Endothelial cell of coronary artery (primary cell): ENCODE data around the gene MUC4. TPM values are rescaled to one million over a fixed set of nuclear protein-coding genes. Genes with fewer than 3 reads are reported as not detected.

ENCODE experiments used
- total RNA-seq: library from RNA; depleted of rRNA; stranded (reverse); fragments of >200 nt; gene quantifications from 2 replicates; pipeline ENCODE4 v1.2.3, GENCODE V29; 2014

The MUC4 gene
- total RNA-seq, result under 0.01 and 0.09 TPM in 2 replicates

DNA sequence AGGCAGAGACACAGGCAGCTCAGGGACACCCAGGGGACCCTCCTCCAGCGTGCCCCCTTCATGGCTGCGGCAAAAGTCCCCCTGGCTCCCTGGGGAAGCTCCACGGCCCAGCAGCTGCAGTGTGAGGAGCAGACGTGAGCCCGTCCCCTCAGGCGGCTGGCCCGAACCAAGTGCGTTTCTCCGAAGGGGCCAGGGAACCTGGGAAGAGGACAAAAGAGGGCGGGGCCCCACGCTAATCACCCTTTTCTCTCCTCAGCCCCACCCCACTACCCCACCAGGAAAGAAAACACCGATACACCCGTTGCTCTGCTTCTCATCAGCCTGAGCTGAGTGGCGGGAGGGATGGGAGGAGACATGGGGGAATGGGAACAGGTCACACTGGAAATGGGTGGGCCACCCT is at the start of gene MUC4:
Gene MUC4 (minus strand): TSS at position 174 of the 400 bp plus-strand sequence. CDS start 112 bp downstream, at position 62.

DNA sequence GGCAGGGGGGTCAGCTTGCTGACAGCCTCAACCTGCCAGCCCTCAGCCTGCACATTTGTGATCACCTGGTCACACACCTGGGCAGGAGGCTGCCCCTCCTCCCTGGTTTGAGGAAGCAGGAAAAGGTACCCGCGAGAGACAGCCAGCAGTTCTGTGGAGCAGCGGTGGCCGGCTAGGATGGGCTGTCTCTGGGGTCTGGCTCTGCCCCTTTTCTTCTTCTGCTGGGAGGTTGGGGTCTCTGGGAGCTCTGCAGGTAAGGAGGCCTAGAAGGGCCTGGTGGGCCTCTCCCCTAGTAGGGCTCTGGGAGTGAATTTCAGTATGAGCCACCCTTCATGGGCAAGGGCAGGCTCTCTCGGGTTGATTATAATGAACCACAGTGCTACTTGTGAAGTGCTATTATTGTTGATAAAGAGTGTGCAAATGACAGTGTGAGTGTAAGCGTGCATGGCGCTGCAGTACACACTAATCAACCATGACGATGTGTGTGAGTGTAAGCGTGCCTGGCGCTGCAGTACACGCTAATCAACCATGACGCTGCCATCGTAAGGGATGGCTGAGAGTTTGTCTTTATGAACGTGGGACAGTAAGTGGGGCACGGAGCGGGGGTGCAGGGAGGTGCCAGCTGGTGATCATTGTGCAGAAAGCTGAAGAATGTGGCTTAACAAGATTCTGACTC is 90.8 kb downstream of the MUC4 start, which contains the start of gene MUC20:
Gene MUC20 (plus strand): TSS at position 148 of the 676 bp plus-strand sequence. CDS start 30 bp downstream, at position 178.

Other genes starting within 250 kb of the MUC4 start
- gene APOD, start 228.0 kb downstream of the MUC4 start, total RNA-seq, result 2.2 and 7.8 TPM in 2 replicates
- 0.09 TPM in 1 of 2 replicates, not detected in the other for gene MUC20, start 91.0 kb downstream of the MUC4 start, total RNA-seq
- gene TNK2, start 96.6 kb upstream of the MUC4 start, total RNA-seq, result 10.3 and 14.9 TPM in 2 replicates